Umbilical cord (tissue), 2 donors: ENCODE measurements around the gene TMEM208. TPM values are rescaled to one million over a fixed set of nuclear protein-coding genes. Genes with fewer than 3 reads are reported as not detected.

Source experiments
- DNase-seq: peaks from one replicate; pipeline ENCODE4 v3.0.0-alpha.2; 2015; ENCODE audit warnings: low spot score
- total RNA-seq: library from RNA; depleted of rRNA; stranded (reverse); fragments of >200 nt; gene quantifications from one replicate; pipeline ENCODE4 v1.2.3, GENCODE V29; 2014; ENCODE audit warnings: low replicate concordance; ENCODE audit not compliant: insufficient read depth

TMEM208 gene
- total RNA-seq, 1 donor from 2014 or later: 5.5 TPM

DNA sequence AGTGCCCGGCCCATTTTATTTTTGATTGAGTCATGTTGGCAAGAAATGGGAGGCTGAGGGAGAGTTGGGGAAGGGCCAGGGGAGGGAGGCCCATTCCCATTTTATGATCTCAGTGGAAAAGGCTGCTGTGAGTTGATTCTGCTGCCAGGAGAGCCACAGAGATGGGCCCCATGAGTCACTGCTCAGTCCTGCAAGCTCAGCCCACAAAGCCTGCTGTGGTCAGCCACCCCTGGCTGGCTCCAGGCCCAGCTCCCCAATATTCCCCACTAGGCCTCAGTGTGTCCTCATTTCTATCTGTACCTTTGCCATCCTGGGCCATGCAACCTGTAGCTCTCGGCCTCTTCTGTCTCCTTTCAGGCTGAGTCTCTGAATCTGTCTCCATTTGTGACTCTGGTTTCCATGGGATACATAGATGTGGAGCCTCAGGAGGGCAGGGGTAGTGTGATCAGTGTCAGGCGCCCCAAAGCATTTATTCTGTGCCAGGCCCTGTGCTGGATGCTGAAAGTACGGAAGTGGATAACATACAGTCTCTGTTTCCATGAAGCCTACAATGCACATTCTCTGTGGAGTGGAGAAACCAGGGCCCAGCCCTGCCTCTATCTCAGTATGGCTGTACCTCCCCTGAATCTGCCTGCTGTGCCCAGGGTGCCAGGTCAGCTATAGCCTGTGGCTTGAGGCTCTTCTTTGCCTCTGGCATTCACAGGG lies 50.5 kb downstream of the TMEM208 start:
- peak; percentile 96 for DNase-seq

DNA sequence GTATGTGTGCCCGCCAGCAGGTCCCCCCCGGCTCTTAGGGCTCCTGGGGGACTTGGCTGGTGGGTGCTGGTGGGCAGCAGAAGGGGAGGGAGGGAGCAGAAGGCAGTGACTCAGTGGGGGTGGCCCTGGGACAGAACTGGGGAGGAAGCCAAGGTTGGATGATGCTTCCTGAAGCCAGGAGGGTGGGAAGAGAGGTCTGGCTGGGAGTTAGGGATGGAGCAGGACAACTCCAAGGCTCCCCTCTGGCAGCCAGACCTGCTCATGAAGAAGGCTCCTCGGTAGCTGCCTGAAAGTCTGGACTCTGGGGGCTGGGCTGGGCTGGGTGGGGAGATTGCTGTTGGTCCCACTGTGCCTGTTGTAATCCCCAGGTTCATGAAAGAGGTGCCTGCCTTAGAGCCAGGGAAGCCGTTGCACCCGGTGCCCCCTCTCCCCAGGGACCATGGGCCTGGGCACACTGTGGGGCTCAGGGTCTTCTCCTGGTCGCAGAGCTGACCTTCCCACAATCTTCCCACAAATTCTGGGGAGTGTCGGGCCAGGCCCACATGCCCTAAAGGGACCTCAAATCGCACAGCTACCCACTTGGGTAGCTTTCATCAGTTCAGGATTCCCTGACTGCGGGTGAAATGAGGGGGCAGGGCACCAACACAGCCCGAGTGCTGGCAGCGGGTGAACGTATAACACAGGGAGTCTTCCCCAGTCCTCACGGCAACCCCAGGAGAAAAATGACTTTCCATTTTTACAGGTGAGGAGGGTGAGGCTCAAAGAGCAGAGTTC lies 51.3 kb downstream of the TMEM208 start:
- DNase-seq: peak; percentile 84

Other genes with a start within 250 kb of the TMEM208 start
- gene CES4A, start 238.5 kb upstream of the TMEM208 start, total RNA-seq: 4.1 TPM
- 51.3 TPM for gene CBFB, start 198.0 kb upstream of the TMEM208 start, total RNA-seq
- 18.5 TPM for gene PHAF1, start 117.2 kb upstream of the TMEM208 start, total RNA-seq
- gene B3GNT9, start 76.1 kb upstream of the TMEM208 start, total RNA-seq: 37.3 TPM
- gene TRADD, start 67.2 kb upstream of the TMEM208 start, total RNA-seq: 10.8 TPM
- gene FBXL8, start 67.2 kb upstream of the TMEM208 start, total RNA-seq: 9.6 TPM
- gene HSF4, start 62.4 kb upstream of the TMEM208 start, total RNA-seq: 17.3 TPM
- 17.1 TPM for gene NOL3, start 56.6 kb upstream of the TMEM208 start, total RNA-seq
- 2.6 TPM for gene MATCAP1, start 43.2 kb upstream of the TMEM208 start, total RNA-seq
- gene EXOC3L1, start 37.0 kb upstream of the TMEM208 start, total RNA-seq: 0.24 TPM
- gene E2F4, start 35.0 kb upstream of the TMEM208 start, total RNA-seq: 85.7 TPM
- not detected for gene ELMO3, start 28.0 kb upstream of the TMEM208 start, total RNA-seq
- gene FHOD1, start 20.4 kb downstream of the TMEM208 start, total RNA-seq: 2.6 TPM
- 1.2 TPM for gene SLC9A5, start 21.8 kb downstream of the TMEM208 start, total RNA-seq
- gene PLEKHG4, start 52.4 kb downstream of the TMEM208 start, total RNA-seq: 20.9 TPM
- gene KCTD19, start 99.6 kb downstream of the TMEM208 start, total RNA-seq: 3.4 TPM
- gene LRRC36, start 99.7 kb downstream of the TMEM208 start, total RNA-seq: 1.9 TPM
- 26.5 TPM for gene TPPP3, start 166.4 kb downstream of the TMEM208 start, total RNA-seq
- gene ZDHHC1, start 189.3 kb downstream of the TMEM208 start, total RNA-seq: 5.3 TPM
- 1.4 TPM for gene HSD11B2, start 204.0 kb downstream of the TMEM208 start, total RNA-seq